NCI-H446 (cell line): ENCODE results near the gene MAN1A1.

Source experiments
- DNase-seq, 2 experiments: peaks; one replicate each; lab custom pipeline; 2025; lab: John Stamatoyannopoulos, UW

The MAN1A1 gene

DNA sequence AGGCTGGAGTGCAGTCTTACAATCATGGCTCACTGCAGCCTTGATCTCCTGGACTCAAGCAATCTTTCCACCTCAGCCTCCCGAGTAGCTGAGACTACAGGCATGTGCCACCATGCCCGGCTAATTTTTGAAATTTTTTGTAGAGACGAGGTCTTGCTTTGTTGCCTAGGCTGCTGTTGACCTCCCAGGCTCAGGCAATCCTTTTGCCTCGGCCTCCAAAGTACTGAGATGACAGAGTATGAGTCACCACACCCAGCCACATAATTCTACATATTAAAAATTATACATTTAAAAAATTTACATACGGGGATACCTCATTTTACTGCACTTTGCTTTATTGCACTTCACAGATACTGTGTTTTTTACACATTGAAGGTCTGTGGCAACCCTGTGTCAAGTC is 115.1 kb downstream of the MAN1A1 start:
- DNase-seq, result no peak

DNA sequence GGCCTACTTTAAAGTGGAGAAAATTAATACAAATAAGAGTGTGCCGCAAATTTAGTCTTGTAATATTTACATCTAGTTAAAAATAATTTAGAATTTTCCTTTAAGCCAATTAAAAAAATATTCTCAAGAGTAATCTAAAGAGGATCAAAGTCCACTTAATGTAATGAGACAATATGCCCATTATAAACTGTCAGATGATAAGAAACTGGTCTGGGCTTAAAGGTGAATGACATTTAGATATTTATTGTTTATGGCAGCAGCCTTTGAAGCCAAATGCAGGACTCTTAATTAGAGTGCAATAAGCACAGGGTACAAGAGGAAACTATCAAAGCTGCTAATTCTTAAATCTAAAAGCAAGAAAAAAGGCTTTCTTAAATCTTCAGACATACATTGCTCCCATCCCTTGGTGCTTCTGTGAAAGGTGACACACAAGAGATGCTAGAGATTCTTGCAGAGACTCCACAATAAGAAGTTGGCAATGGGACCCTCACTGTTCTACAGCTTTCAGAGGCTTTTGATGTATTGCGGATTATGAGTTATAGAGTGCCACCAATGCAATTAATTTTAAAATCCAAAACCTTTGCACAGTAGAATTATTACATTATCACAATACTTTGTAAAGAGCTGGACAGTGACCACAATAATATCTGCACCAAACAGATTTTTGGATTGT is 116.1 kb downstream of the MAN1A1 start:
- DNase-seq, result no peak

GRCh38 chr6:119231394-119231793 is 118.2 kb downstream of the MAN1A1 start:
- no peak for DNase-seq

DNA sequence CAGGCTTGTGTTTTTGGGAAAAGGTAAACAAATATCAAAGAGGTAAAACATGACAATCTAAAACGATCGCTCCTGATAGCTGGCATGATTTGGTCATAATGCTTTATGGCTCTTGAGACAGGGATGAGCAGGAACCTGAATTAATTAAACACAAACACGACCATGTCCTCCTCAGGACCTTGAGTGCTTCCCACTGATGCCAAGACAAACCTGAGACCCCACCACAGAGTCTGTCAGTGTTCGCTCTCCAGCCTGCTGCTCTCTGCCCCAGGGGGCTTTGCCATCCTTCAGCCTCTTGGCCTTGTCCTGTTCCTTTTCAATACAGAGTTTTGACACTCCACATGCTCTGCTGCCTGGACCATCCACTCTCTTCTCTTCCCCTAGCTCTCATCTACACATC is 119.4 kb downstream of the MAN1A1 start:
- no peak for DNase-seq

- no peak for DNase-seq
Observed at GRCh38 chr6:119227377-119227776, 122.2 kb downstream of the MAN1A1 start.

DNA sequence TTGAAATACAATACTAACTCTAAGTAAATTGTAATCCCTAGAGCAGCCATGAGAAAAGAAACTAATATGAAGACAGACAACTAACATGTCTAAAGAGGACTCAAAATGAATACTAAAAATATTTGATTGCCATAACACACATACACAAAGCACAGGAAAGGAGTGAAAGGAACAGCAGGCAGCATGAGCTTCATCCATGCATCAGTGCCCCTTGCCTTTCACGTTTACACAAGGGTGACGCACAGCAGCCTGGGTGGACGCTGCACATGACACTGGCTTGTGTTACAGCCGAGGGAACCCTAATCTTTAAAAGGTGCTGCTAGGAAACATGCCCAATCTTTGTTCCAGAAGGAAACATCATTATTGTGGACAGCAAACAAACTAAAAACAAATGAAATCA is 123.5 kb downstream of the MAN1A1 start:
- DNase-seq, result no peak

DNA sequence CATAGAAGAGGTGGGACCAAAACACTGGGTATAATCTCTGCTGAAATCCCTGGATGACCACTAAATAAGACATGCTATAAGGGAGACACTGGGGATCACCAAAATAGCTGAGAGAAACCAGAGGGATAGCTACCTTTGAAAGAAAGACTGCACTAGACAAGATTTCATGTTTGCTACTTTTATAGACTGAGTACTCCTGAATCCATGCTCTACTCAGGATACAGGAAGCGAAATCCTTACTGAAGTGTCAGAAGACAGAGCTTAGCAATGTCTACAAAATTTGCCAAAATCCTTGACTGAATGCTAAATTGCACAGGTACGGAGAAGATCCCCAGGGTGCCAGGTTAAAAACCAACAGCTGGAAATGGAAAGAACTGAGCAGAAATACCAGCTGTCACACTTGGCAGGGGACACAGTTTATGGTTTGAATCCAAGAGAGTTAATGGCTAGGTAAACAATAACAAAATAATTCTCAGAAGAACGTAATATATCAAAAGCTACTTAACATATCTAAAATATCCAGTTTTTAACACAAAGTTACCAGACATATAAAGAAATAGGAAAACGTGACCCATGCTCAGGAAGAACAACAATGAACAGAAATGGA is 125.4 kb downstream of the MAN1A1 start:
- DNase-seq, result peak in 1 of 2 experiments; percentile 14

DNA sequence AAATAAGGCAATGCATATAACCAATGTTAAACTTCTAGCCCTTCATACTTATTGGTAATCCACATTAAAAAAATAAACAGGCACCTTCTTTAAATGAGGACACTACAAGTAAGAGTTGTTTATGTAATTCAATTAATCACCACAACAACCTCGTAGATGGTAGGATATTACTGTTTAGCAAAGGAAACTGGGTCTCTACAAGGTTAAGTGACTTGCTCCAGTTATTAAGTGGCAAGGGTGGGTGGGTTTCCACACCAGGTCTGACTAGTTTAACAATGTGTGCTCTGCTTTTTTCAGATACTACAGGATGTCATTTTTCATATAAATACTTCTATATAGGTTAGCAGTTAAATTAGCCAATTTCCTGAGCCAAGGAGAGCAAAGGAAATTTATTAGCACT is 129.1 kb downstream of the MAN1A1 start:
- DNase-seq, result no peak

- no peak for DNase-seq
Observed at GRCh38 chr6:119218548-119218947, 131.0 kb downstream of the MAN1A1 start.

GRCh38 chr6:119215885-119216590 is 133.5 kb downstream of the MAN1A1 start:
- DNase-seq, result no peak

GRCh38 chr6:119215309-119215708 is 134.3 kb downstream of the MAN1A1 start:
- DNase-seq, result no peak

- DNase-seq, result no peak
Observed at GRCh38 chr6:119210596-119210995, 139.0 kb downstream of the MAN1A1 start.

DNA sequence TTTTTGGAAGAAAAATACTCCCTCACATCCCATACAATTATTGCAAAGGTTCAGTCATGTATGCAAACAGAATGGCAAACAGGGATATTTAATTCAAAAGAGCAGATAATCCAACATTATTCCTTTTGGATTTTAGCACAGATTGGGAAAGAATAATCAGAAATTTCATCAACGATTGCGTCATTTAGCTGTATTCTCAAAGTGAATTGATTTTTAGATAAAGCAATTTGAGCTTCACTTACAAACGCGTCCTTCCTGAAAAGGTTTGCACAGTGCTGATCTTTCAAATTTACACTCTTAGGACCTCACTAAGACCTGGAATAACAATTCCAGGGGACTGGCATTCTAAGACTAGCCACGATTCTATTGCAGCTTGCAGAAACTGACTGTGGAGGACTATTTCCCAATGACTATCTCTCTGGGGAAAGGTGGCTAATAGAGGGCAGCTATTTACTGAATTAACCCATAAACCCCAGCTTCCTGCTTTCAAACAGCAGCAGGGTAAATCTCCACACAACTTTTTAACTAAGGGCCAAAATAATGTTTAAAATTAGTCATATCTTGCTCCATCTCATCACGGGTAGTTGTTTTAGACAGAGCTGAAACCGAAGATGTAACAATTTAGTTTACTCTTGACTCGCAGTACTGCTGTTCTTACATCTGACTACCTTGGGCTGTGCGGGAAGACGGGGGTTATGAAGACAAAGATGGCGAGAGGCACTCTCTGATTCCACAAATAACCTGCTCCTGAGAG is 139.9 kb downstream of the MAN1A1 start:
- DNase-seq, result no peak

- DNase-seq, result peak; percentile 20 to 55
Observed at GRCh38 chr6:119207971-119208725, 141.4 kb downstream of the MAN1A1 start.

GRCh38 chr6:119207327-119207726 is 142.2 kb downstream of the MAN1A1 start:
- no peak for DNase-seq

DNA sequence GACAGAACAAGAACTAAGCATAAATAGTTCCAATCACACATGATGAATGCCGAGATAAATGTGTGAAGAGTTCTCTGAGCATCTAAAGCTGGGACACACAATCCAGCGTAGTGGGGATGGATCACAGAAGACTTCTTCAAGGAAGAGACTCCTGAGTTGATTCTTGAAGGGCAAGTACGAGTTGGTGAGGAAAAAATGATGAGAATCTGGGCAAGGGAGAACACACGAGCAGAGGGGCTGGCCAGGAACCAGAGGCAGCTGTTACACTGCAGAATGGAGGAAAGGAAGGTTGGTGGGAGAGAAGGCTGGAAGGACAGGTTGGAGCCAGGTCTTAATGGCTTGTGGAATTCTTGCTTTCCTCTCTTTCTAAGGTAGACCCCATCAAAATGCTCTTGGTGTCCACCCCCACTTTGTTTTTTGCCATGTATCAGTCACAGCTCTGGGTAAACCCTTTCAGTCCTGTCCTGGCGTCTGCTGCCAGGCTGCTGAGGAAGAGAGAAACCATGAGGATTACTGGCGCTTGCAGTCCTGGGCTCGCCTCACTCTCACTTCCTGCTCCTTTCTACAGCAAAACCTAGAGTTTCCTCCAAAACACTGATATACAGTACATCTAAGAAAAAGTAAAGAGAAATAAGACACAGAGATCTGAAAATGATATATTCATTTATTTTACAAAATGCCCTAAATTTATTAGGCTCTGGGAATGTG is 143.5 kb downstream of the MAN1A1 start:
- no peak for DNase-seq

DNA sequence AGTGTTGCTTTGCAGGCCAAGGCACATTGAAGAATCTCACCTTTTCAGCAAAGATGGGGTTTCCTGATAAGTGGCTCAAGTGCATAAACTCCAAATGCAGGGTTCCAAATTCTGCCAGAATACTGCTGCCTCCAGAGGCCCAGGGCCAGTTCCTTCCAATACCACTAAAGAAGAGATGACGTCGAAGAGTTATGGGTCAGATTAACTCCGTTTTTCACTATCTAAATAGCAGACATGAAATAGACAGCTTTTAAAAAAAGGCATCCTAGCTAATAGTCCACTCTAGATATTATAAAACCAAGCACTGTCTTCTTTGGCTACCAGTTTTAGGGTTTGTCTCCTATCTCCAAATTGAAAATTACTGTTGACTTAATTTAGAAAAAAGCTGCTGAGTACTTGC is 144.8 kb downstream of the MAN1A1 start:
- DNase-seq, result no peak

DNA sequence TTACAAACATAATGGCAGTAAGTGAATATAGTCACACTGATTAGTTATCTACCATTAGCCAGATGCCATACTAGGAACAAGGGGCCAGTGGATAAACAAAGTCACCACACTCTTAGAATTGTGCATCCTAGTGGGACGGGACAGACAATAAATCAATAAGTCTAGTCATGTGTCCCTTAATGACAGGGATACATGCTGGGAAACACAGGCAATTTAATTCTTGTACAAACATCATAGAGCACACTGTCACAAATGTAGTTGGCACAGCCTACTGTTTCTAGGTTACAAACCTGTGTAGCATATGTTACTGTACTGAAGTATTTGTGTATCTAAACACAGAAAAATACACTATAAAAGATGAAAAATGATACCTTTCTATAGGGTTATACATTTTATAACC is 148.1 kb downstream of the MAN1A1 start:
- no peak for DNase-seq

DNA sequence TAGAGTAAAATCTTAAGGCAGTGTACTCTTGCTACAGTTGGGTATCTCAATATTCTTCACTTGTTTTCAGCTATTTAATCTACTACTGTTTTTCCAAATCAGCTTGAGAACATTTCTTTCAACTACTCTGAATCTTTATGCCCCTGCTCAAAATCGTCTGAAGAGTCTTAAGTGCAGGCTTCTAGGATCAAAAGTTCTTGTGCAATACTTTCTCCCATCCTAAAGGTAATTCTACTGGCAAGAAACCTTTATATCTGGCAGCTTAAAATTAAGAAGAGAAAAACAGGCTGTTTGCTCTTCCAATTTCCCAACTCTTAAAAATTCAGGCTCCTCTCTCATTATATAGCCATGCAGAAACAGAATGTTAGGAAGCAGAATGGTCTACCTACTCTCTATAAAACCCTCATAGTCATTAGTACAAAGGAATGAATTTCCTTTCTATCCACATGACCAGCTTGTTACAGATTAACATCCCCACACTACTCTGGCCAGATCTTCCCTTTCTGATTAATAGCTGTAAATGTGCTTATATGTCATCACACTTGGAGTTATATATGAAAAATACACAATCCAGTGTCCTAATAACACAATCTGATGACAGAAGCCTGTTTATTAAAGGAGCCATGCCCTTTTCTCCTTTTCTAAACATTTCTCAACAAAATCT is 148.9 kb downstream of the MAN1A1 start:
- no peak for DNase-seq

- no peak for DNase-seq
Observed at GRCh38 chr6:119197271-119197670, 152.3 kb downstream of the MAN1A1 start.

GRCh38 chr6:119196715-119197114 is 152.8 kb downstream of the MAN1A1 start:
- no peak for DNase-seq
